Calu3 (cell line): ENCODE data around the gene FOXE3. TPM values are rescaled to one million over a fixed set of nuclear protein-coding genes. Genes with fewer than 3 reads are reported as not detected.

Experiments used
- BruUV-seq: library from RNA; stranded (reverse); fragments of 400-500 nt; replicated peaks from 2 replicates; lab custom pipeline; 2021; lab: Mats Ljungman, UMichigan
- CTCF ChIA-PET: fragments of 300-600 bp; sonication (Branson Sonifier 250); formaldehyde crosslinking; loops from one replicate; lab custom pipeline; 2022; ENCODE audit warnings: antibody characterized with exemption; lab: Charles Lee
- DNase-seq: peaks from one replicate; pipeline ENCODE4 v3.0.0; 2022
- H3K27ac Mint-ChIP-seq: one replicate; pipeline ENCODE4 v1.8.0; 2022; ENCODE audit warnings: mixed read lengths; ENCODE audit not compliant: unreplicated experiment
- H3K27me3 Mint-ChIP-seq: one replicate; pipeline ENCODE4 v1.8.0; 2022; ENCODE audit warnings: mixed read lengths; ENCODE audit not compliant: unreplicated experiment
- H3K36me3 Mint-ChIP-seq: one replicate; pipeline ENCODE4 v1.8.0; 2022; ENCODE audit warnings: mild to moderate bottlenecking, moderate library complexity, mixed read lengths; ENCODE audit not compliant: insufficient read depth, unreplicated experiment
- H3K4me1 Mint-ChIP-seq: one replicate; pipeline ENCODE4 v1.8.0; 2022; ENCODE audit warnings: mild to moderate bottlenecking, low read depth, mixed read lengths; ENCODE audit not compliant: unreplicated experiment
- H3K4me3 Mint-ChIP-seq: one replicate; pipeline ENCODE4 v1.8.0; 2022; ENCODE audit warnings: mild to moderate bottlenecking, low read depth, moderate library complexity, mixed read lengths; ENCODE audit not compliant: unreplicated experiment
- H3K9me3 Mint-ChIP-seq: one replicate; pipeline ENCODE4 v1.8.0; 2022; ENCODE audit warnings: low read depth, mixed read lengths; ENCODE audit not compliant: unreplicated experiment
- CTCF ChIP-seq: fragments of 200-600 bp; IDR thresholded peaks from one replicate; pipeline ENCODE4 v1.8.0; 2022; ENCODE audit warnings: antibody characterized with exemption; ENCODE audit not compliant: unreplicated experiment
- intact Hi-C: fragments of 100-400 bp; cut with micrococcal nuclease; formaldehyde crosslinking; loops from one replicate; pipeline ENCODE4 v1.10.0; 2022; ENCODE audit not compliant: unreplicated experiment
- total RNA-seq: library from RNA; stranded (reverse); gene quantifications from 2 replicates; pipeline ENCODE4 v1.2.3, GENCODE V29; 2022

FOXE3 gene
- total RNA-seq, 1 experiment from 2014 or later = not detected

GRCh38 chr1:47460040-47460439 lies 44.0 kb downstream of the FOXE3 start:
- peaks cover 63% of the 10 kb centered on the region for H3K27me3 Mint-ChIP-seq
- DNase-seq = no peak
- intact Hi-C loops = no loop called here
- CTCF ChIA-PET = no interaction called here
- H3K36me3 Mint-ChIP-seq = no peaks in the 10 kb centered on the region
- H3K27ac Mint-ChIP-seq = no peak overlapping the region
- no peak for TF ChIP-seq CTCF
- H3K4me3 Mint-ChIP-seq = no peak overlapping the region
- no peaks in the 10 kb centered on the region for H3K4me1 Mint-ChIP-seq
- no TSS peak for BruUV-seq
- no peaks in the 10 kb centered on the region for H3K9me3 Mint-ChIP-seq

- no TSS peak for BruUV-seq
Measured at GRCh38 chr1:47460456-47460855, 44.4 kb downstream of the FOXE3 start.

GRCh38 chr1:47465605-47466004 lies 49.5 kb downstream of the FOXE3 start:
- CTCF ChIA-PET = no interaction called here
- no peaks in the 10 kb centered on the region for H3K9me3 Mint-ChIP-seq

More at GRCh38 chr1:47460456-47460855, 44.4 kb downstream of the FOXE3 start:
- no peak for TF ChIP-seq CTCF
- CTCF ChIA-PET = no interaction called here
- Mint-ChIP-seq H3K4me1 (no peaks in the 10 kb centered on the region), H3K27ac (no peak overlapping the region), H3K9me3 (no peaks in the 10 kb centered on the region), H3K36me3 (no peaks in the 10 kb centered on the region), H3K27me3 (peaks cover 63% of the 10 kb centered on the region), H3K4me3 (no peak overlapping the region)
- intact Hi-C loops = no loop called here
- DNase-seq = no peak

More at GRCh38 chr1:47465605-47466004, 49.5 kb downstream of the FOXE3 start:
- no TSS peak for BruUV-seq
- Mint-ChIP-seq H3K27me3 (peaks cover 33% of the 10 kb centered on the region), H3K4me3 (no peak overlapping the region), H3K27ac (no peak overlapping the region), H3K36me3 (no peaks in the 10 kb centered on the region), H3K4me1 (no peaks in the 10 kb centered on the region)
- intact Hi-C loops = no loop called here
- no peak for DNase-seq
- TF ChIP-seq CTCF = no peak

Other genes starting within 250 kb of the FOXE3 start
- gene PDZK1IP1, start 226.2 kb upstream of the FOXE3 start, total RNA-seq = 231 and 327 TPM in 2 replicates
- gene TAL1, start 184.1 kb upstream of the FOXE3 start, total RNA-seq = not detected in 2 replicates
- gene STIL, start 102.1 kb upstream of the FOXE3 start, total RNA-seq = 52.5 and 62.4 TPM in 2 replicates
- gene CMPK1, start 82.5 kb upstream of the FOXE3 start, total RNA-seq = 162 and 170 TPM in 2 replicates
- gene FOXD2, start 21.8 kb downstream of the FOXE3 start, total RNA-seq = 0.68 and 0.78 TPM in 2 replicates